IPS DF 6.9 (cell line): ENCODE measurements around the gene SLC8A1.
A peak's percentile ranks its signal among the peaks of the same experiment; 100 is the strongest.

Experiments
- DNase-seq: peaks from one replicate; pipeline ENCODE4 v3.0.0-alpha.2; 2013; ENCODE audit warnings: low read depth, low spot score
- H3K27ac ChIP-seq: one replicate; pipeline ENCODE4 v1.5.1; 2013; ENCODE audit warnings: low read length, control low read depth
- H3K27me3 ChIP-seq: 2 replicates; pipeline ENCODE4 v1.6.1; 2013; ENCODE audit warnings: mild to moderate bottlenecking, low read length; ENCODE audit not compliant: control insufficient read depth, insufficient read depth
- H3K36me3 ChIP-seq: 2 replicates; pipeline ENCODE4 v1.6.1; 2013; ENCODE audit warnings: low read length; ENCODE audit not compliant: control insufficient read depth, insufficient read depth
- H3K4me1 ChIP-seq: 2 replicates; pipeline ENCODE4 v1.6.1; 2013; ENCODE audit warnings: low read length; ENCODE audit not compliant: control insufficient read depth, insufficient read depth
- H3K4me3 ChIP-seq: 2 replicates; pipeline ENCODE4 v1.5.1; 2013; ENCODE audit warnings: mild to moderate bottlenecking, low read length
- H3K9me3 ChIP-seq: 2 replicates; pipeline ENCODE4 v1.6.1; 2013; ENCODE audit warnings: low read length, inconsistent platforms; ENCODE audit not compliant: control insufficient read depth, insufficient read depth
- WGBS: extraction: QIAGEN DNeasy Blood & Tissue Kit; methylation state at CpG from one replicate; pipeline ENCODE4 v1.1.7; 2013; ENCODE audit warnings: mixed read lengths, missing lambda C conversion rate; ENCODE audit not compliant: insufficient read length, insufficient coverage; 5-methylcytosine and 5-hydroxymethylcytosine counted together

Gene SLC8A1

DNA sequence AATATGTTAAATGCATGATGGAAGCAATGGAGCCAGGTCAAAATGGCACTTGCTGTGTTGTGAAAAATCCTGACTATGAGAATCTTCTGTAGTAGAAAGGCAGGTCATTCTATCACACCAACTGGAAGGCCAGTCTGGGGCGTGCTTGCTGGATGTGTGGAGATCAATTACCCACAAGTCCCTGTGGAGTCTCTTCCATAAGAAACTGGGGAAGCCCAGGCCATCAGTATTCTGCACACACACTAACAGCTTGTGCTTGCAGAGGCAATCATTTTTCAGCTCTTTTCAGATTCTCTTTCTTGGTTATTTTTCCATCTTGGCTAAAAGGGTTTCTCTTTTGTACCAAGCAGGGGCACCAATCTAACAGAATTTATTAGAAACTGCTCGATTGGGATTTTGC, 190.8 kb downstream of the SLC8A1 start:
- Histone ChIP-seq H3K4me3 (no peak overlapping the region), H3K27ac (no peak overlapping the region)
- WGBS, result no CpG with 5 or more reads among the region's 2 CpGs

DNA sequence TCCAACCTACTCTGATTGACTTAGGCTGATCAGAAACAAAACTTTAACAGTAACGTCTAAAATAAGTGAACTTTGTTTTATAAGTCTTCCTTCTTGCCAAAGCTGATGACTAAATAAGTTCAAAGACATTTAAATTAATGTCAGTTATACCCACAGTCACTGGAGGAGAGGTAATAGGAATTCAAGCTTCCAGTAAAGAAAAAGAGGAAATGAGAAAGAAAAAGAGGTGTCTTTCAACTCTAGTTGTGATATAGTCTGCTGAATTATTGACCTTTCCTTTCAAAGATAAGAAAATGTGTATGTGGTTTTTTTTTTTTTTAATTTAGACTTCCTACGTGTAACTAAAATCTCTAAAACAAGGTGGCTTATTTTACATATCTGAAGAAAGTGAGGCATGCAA, 191.5 kb downstream of the SLC8A1 start:
- no CpG with 5 or more reads among the region's 2 CpGs for WGBS
- DNase-seq, result no peak
- no peaks in the 10 kb centered on the region for H3K36me3 ChIP-seq

More for the DNA sequence above, 190.8 kb downstream of the SLC8A1 start:
- no peaks in the 10 kb centered on the region for H3K36me3 ChIP-seq
- no peaks in the 10 kb centered on the region for H3K27me3 ChIP-seq
- DNase-seq, result no peak
- H3K4me1 ChIP-seq, result no peaks in the 10 kb centered on the region; the same call in 1 of the 2 replicates
- no peaks in the 10 kb centered on the region for H3K9me3 ChIP-seq

GRCh38 chr2:40259900-40260299, 192.0 kb downstream of the SLC8A1 start:
- Histone ChIP-seq H3K9me3 (no peaks in the 10 kb centered on the region), H3K27ac (no peak overlapping the region), H3K4me3 (no peak overlapping the region), H3K36me3 (no peaks in the 10 kb centered on the region), H3K4me1 (no peaks in the 10 kb centered on the region; the same call in 1 of the 2 replicates), H3K27me3 (no peaks in the 10 kb centered on the region)
- no peak for DNase-seq
- no CpG with 5 or more reads among the region's 1 CpG for WGBS

More for the DNA sequence above, 191.5 kb downstream of the SLC8A1 start:
- no peaks in the 10 kb centered on the region; the same call in 1 of the 2 replicates for H3K4me1 ChIP-seq
- no peaks in the 10 kb centered on the region for H3K27me3 ChIP-seq
- no peak overlapping the region for H3K4me3 ChIP-seq
- H3K27ac ChIP-seq, result no peak overlapping the region
- no peaks in the 10 kb centered on the region for H3K9me3 ChIP-seq

DNA sequence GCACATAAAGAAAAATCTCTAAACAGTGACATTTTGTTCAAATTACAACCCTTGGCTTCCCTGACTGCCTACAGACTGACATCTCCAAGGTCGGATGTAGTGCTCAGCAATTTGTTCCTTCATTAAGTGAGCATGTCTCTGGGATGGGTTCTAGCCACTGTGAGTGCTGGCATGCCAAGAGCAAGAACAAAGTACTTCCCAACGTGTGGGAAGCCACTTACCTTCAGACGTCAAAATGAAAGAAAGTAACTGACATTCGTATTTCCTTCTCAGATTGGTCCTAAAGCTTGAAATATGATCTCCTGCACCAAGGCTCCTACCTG, 193.8 kb downstream of the SLC8A1 start:
- DNase-seq, result no peak
- no peaks in the 10 kb centered on the region for H3K9me3 ChIP-seq
- H3K36me3 ChIP-seq, result no peaks in the 10 kb centered on the region
- no peak overlapping the region for H3K27ac ChIP-seq
- no peaks in the 10 kb centered on the region; the same call in 1 of the 2 replicates for H3K4me1 ChIP-seq
- WGBS, result no CpG with 5 or more reads among the region's 4 CpGs
- H3K4me3 ChIP-seq, result no peak overlapping the region
- no peaks in the 10 kb centered on the region for H3K27me3 ChIP-seq

DNA sequence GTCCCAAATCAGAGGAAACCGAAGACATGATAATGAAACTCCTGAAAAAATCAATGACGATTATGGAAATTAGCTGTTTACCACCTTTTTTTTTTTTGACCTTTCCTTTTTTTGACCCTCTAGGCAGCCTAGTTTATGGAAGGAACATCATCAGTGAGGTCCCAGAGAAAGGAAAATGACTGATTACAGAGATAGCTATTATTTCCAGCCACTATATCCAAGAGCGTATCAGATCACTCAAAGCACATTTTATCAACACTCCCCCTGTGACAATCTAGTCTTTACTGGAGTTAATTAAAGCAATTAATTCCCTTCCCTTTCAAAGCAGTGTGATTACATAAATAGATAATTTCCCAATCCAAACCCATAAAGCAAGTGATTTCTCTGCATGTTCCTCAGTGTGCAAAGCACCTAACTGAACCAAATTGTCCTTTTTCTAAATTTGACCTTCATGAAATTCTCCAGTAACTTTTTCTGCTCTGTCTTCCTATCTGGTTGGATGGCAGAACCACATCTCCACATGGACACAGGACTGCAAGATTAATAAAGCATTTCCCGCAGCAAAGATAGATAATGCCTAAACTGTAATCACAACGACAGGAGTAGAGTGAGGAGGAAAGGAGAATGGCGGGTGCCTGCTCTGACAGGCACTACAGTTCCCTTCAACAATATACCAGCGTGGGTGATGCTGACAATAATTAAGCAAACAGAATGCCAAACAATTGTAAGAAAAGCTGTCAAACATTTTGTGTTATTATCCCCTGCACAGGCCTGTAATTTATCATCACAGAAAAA, 194.4 kb downstream of the SLC8A1 start:
- DNase-seq, result no peak
- H3K27me3 ChIP-seq, result no peaks in the 10 kb centered on the region

DNA sequence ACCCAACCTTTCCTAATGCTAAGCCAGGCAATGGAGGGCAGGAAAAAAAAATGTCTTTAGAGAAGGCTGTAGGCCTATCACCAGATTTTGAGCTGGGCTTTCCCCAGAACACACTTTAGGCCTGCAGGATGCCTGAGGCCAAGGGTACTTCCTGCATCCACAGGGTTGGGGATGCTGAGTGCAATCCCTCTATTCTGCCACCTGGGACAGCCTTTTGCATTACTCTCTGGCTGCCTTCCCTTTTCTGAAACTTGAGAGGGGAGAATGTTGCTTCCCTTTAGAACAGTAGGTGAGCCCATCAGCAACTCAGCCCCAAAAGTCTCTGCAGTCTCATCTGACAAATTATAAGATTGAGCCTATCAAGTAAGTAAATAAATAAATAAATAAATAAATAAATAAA, 195.2 kb downstream of the SLC8A1 start:
- Histone ChIP-seq H3K9me3 (no peaks in the 10 kb centered on the region), H3K36me3 (no peaks in the 10 kb centered on the region), H3K27me3 (no peaks in the 10 kb centered on the region), H3K4me3 (no peak overlapping the region), H3K4me1 (no peaks in the 10 kb centered on the region; the same call in 1 of the 2 replicates), H3K27ac (no peak overlapping the region)
- peak; percentile 70 for DNase-seq

More for the DNA sequence above, 194.4 kb downstream of the SLC8A1 start:
- Histone ChIP-seq H3K27ac (no peak overlapping the region), H3K36me3 (no peaks in the 10 kb centered on the region), H3K4me3 (no peak overlapping the region), H3K9me3 (no peaks in the 10 kb centered on the region), H3K4me1 (no peaks in the 10 kb centered on the region; the same call in 1 of the 2 replicates)
- WGBS, result no CpG with 5 or more reads among the region's 7 CpGs

- H3K27me3 ChIP-seq, result no peaks in the 10 kb centered on the region
- H3K27ac ChIP-seq, result no peak overlapping the region
- H3K36me3 ChIP-seq, result no peaks in the 10 kb centered on the region
- no peak for DNase-seq
- no CpG with 5 or more reads among the region's 6 CpGs for WGBS
- H3K4me1 ChIP-seq, result no peaks in the 10 kb centered on the region; the same call in 1 of the 2 replicates
- no peaks in the 10 kb centered on the region for H3K9me3 ChIP-seq
- no peak overlapping the region for H3K4me3 ChIP-seq
These were observed 195.9 kb downstream of the SLC8A1 start for GRCh38 chr2:40256008-40256407.

- H3K36me3 ChIP-seq, result no peaks in the 10 kb centered on the region
- no peak overlapping the region for H3K27ac ChIP-seq
- no peaks in the 10 kb centered on the region for H3K9me3 ChIP-seq
- H3K27me3 ChIP-seq, result no peaks in the 10 kb centered on the region
- H3K4me1 ChIP-seq, result no peaks in the 10 kb centered on the region; the same call in 1 of the 2 replicates
- DNase-seq, result no peak
- H3K4me3 ChIP-seq, result no peak overlapping the region
These were observed 196.8 kb downstream of the SLC8A1 start for GRCh38 chr2:40255103-40255502.

DNA sequence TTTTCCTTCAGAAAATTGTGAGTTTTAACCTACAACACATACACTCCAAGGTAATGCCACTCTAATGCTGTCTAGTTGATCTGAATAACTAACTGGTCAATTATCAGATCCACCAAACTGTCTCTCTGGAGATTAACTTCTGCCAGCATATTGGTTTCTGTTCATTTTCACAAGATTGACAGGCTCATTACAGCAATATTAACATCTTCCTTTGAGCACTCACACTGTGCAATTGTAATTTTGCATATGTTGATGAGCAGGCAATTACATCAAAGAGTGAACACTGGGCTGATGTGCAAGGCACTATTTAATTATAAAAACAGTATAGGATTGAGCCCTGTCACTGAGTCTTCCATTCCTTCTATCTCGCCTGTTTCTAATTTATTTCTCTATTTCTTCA, 197.3 kb downstream of the SLC8A1 start:
- WGBS, result no CpG with 5 or more reads among the region's 1 CpG
- H3K27ac ChIP-seq, result no peak overlapping the region
- H3K27me3 ChIP-seq, result no peaks in the 10 kb centered on the region
- H3K36me3 ChIP-seq, result no peaks in the 10 kb centered on the region
- no peaks in the 10 kb centered on the region for H3K9me3 ChIP-seq
- no peak overlapping the region for H3K4me3 ChIP-seq
- no peaks in the 10 kb centered on the region; the same call in 1 of the 2 replicates for H3K4me1 ChIP-seq
- DNase-seq, result no peak

GRCh38 chr2:40251137-40251536, 200.8 kb downstream of the SLC8A1 start:
- Histone ChIP-seq H3K27me3 (no peaks in the 10 kb centered on the region), H3K27ac (no peak overlapping the region), H3K36me3 (no peaks in the 10 kb centered on the region), H3K9me3 (no peaks in the 10 kb centered on the region), H3K4me3 (no peak overlapping the region), H3K4me1 (no peaks in the 10 kb centered on the region)
- no peak for DNase-seq
- WGBS, result no CpG with 5 or more reads among the region's 2 CpGs

GRCh38 chr2:40249577-40249976, 202.3 kb downstream of the SLC8A1 start:
- DNase-seq, result no peak
- H3K4me3 ChIP-seq, result no peak overlapping the region
- no CpG with 5 or more reads among the region's 2 CpGs for WGBS
- H3K36me3 ChIP-seq, result no peaks in the 10 kb centered on the region
- H3K27ac ChIP-seq, result no peak overlapping the region
- H3K9me3 ChIP-seq, result no peaks in the 10 kb centered on the region
- no peaks in the 10 kb centered on the region for H3K27me3 ChIP-seq
- H3K4me1 ChIP-seq, result no peaks in the 10 kb centered on the region
